ENCODE data around the gene BLACAT1. TPM values are rescaled to one million over a fixed set of nuclear protein-coding genes. Genes with fewer than 3 reads are reported as not detected.

The BLACAT1 gene
- total RNA-seq, result 0.41 TPM

DNA sequence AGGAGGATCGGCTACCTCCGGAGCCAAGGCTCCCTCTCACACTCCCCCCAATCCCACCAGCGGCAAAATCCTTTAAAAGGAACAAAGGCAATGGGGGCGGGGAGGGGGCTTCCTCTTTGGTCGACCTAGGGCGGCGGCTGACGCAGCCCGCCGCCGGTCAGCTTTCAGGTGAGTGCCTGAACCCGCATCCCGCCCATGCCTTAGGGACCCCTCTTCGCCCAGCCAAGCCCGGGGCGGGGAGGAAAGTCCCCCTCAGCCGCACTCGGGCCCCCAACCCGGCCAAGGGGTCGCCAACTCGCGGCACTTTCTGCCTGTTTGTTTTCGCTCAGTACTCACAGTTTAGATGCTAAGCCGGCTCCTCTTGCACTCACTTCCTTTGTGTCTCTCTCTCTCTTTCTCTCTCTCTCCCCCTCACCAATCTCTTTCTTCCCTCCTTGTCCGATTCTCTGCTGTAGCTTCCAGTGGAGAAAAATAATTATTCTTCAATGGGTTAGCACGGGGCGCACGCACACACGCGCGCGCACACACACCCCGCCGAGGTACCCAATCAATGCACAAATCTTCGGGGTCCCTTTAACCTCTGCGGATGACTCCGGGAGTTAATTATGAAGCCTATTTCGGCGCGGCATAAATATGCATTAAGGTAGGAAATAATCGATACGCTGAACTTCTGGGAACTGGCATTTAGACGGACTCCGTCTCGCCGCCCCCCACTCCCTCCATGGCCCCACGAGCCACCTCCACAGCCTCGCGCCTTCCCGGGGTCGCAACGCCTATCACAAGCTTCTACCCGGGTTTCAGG lies at the start of gene BLACAT1:
Gene BLACAT1, minus strand, starts transcription at position 465 of the 802 bp plus-strand sequence.
- FAIRE-seq, result no peak
- no peak for DNase-seq (ENCODE audit: low spot score in 2 of 2)

DNA sequence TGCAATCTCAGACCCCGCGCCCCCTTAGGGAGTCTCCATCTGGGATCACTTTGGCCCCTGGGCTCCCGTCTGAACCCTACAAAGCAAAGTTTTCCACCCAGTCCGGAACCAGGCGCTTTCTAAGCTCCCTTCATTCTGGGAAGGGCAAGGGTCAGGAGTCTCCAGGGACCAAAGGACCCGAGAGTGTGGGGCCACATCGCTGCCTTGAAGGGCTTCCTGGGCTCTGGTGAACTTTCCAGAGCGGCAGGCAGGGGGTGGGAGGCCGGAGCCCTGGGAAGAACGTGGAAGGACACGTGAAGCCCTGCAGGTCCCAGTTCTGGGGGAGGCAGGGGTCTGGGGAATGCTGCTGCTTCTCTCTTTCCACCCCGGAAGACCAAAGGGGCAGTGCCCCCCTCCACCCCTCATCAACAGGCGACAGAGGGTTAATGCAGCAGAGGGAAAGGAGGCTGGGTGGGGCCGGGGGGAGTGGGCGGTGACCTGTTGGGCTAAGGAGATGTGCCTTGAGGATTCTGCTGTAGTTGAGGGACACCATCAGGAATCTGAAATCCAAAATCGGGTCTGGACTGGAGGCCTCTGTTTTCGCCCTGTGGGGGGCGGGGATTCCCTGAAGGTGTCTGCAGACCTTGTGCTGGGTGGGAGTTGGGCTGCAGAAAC lies 49.4 kb upstream of the BLACAT1 start:
- no peak for FAIRE-seq

GRCh38 chr1:205504311-205505075 lies 48.6 kb upstream of the BLACAT1 start, which contains the start of gene CDK18:
CDK18 (plus strand) TSS chr1:205504669; CDS start chr1:205523168, 18,499 bp downstream.
- FAIRE-seq (no peak), DNase-seq (ENCODE audit: low spot score in 2 of 2) (peak; percentile 81 to 83)

More for the DNA sequence above, 49.4 kb upstream of the BLACAT1 start:
- no peak for DNase-seq (ENCODE audit: low spot score in 2 of 2)

DNA sequence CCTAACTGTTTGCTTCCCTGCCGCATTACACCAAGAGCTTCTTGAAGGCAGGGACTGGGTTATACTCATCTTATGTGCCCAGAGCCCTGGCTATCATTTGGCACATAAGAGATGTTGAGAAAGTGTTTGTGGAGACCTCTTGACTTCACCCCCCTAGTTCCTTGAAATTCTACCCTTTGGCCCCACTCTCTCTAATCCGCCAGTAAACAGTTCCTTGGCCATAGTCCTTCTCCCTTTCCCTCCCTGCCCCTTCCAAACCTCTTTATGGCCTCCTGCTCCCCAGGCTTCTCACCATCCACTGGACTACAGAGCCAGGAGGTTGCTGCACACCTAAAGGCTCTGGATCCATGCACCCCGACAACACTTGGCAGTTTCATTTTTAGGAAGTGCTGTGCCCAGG lies 47.1 kb upstream of the BLACAT1 start:
- no peak for DNase-seq (ENCODE audit: low spot score in 2 of 2)
- no peak for FAIRE-seq

- DNase-seq (ENCODE audit: low spot score in 2 of 2) (no peak), FAIRE-seq (no peak)
Observed at GRCh38 chr1:205502111-205502810, 46.4 kb upstream of the BLACAT1 start.

GRCh38 chr1:205500240-205501233 lies 44.7 kb upstream of the BLACAT1 start:
- FAIRE-seq (no peak), DNase-seq (ENCODE audit: low spot score in 2 of 2) (no peak)

- FAIRE-seq, result no peak
Observed at GRCh38 chr1:205499789-205500188, 43.9 kb upstream of the BLACAT1 start.

DNA sequence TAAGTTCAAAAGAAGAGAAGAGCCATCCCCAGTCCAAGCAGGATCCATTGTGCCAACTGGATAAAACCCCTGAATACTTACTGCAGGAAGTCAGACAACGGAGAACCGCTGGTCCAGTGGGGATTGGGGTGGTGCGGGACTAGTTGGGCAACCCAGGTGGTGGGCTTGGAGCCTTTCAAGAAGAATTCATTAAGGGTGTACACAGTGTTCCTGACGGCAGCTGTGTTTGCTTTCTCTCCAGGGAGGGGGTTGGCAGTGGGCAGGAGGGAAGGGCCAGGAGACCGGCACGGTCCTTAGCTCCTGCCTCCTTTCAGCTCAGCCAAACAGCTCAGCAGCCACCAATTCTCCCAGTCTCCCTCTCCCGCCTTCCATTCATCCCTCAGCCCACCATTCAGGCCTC lies 41.5 kb upstream of the BLACAT1 start:
- no peak for DNase-seq (ENCODE audit: low spot score in 2 of 2)
- no peak for FAIRE-seq

More at GRCh38 chr1:205499789-205500188, 43.9 kb upstream of the BLACAT1 start:
- DNase-seq (ENCODE audit: low spot score in 2 of 2), result no peak

GRCh38 chr1:205496661-205497060 lies 40.8 kb upstream of the BLACAT1 start:
- FAIRE-seq, result no peak
- DNase-seq (ENCODE audit: low spot score in 2 of 2), result no peak

DNA sequence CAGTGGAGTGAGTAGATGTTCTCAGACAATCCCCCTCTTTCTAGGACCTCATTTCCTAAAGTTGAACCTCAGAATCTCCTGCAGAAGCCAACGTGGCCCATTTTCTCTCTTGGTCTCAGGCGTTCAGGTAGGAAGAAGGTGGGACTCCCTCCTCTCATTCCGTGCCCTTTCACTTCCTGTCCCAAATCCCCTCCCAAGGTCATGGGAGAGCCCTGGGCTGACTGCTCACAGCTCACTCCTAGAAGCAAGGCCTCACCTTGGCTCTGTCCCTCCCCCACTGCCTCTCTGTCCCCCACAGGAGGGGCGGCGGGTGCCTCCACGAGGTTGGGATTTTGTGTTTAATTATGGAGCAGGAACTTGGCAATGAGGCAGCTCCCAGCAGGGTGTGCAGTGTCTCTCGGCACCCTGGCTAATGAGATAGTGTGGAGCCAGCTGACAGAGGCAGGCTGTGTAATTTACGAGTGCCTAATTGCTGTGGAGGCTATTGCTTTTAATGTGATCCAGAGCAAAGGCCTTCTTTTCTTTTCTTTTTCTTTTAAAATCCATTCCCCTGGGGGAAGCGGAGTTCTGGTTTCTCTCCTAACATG lies 39.5 kb upstream of the BLACAT1 start:
- no peak for FAIRE-seq
- no peak for DNase-seq (ENCODE audit: low spot score in 2 of 2)

GRCh38 chr1:205494115-205494514 lies 38.3 kb upstream of the BLACAT1 start:
- DNase-seq (ENCODE audit: low spot score in 2 of 2), result no peak
- FAIRE-seq, result no peak

DNA sequence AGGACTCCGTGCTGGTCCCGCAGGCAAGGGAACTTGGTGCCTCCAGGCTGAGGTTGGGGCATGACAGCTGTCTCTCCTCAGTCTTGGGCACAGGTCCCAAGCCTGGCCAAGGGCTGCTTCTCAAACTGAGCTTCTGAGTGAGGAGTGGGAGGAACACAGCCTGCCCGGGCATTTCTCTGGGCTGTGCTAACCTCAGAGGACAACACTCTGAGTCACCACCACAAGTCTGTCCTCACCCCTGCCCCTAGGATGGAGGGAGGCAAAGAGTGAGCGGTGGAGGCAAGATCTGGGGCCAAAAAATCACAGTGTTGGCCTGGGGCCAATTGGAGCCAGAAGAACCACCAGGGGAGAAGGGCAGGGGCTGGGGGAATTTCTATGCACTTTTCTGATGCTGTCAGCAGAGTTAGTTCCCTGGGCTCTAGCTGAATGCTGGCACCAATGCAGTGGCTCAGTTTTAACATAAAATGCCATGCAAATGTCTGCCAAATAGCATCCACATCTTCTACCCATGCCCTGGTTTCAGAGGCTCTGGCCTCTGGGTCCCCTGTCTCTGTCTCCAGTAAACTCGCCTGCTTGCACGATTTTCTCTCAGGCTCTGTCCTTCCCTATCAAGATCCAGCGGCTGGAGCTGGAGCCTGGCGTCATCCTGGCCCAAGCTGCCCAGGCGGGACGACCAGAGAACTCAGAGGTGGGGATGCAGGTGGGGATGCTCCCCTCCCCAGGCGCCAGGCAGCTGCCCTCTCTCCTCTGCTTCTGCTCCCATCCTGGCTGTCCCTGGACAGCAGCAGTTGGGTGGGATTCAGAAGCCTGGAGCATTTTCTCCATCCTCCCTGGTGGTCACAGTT lies 37.6 kb upstream of the BLACAT1 start:
- DNase-seq (ENCODE audit: low spot score in 2 of 2), result peak in 1 of 2 donors; percentile 58
- FAIRE-seq, result no peak

DNA sequence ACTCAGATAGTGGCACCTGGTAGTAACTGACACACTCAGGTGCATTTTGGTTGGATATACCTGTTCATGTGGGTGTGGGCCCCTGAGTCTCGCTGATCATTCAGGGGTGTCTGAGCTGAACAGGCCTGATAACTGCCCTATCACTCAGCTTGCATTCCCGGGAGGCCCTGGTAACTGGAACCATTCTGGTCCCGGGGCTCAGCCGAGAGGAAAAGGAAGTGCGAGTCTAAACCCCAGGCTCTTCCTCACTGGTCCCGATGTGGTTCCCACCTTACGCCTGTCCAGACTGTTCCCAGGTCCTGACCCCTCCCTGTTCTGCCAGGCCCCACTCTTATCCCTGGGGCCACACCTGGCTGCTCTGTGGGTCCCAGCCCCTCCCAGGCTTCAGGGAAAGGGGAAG lies 36.9 kb upstream of the BLACAT1 start:
- DNase-seq (ENCODE audit: low spot score in 2 of 2), result no peak
- no peak for FAIRE-seq

DNA sequence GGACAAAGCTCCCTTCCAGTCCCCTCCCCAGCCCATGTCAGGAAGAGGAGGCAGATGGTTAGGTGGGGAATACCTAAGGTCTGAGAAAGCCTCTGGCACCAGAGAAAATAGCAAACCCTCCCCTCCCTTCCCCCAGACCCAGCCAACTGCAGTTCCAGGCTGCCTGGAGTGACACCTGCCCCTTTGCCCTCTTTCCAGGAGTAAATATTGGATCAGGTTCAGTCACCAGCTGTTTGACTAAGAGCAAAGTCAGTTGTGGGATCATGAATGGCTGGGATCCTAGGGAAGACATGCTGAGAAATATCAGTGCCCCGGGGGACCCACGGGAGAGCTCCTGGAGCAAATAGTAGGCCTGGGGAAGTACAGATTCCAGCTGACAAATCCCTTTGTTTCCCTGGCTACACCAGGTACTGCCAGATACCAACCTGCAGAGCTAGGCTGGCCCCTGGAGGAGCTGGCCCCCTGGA lies 36.4 kb upstream of the BLACAT1 start:
- DNase-seq (ENCODE audit: low spot score in 2 of 2) (no peak), FAIRE-seq (no peak)

DNA sequence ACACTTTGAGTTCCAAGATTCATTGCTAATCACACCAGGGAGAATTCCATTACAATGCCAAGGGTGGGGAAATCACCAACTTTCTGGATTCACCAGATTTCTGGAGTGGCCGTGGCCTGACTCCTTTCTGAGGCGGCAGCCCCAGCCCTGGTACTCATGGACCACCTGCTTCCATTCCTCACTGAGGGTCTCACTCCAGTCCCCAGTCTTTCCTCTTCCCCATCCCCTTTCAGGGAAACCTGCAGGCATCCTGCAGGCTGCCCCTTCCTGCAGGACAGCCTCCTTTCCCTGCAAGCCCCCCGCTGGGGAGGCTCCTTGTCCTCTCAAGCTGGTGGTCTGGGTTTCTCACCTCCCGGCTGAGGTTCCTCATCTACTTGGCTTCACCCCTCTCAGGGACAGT lies 35.9 kb upstream of the BLACAT1 start:
- DNase-seq (ENCODE audit: low spot score in 2 of 2) (no peak), FAIRE-seq (no peak)

DNA sequence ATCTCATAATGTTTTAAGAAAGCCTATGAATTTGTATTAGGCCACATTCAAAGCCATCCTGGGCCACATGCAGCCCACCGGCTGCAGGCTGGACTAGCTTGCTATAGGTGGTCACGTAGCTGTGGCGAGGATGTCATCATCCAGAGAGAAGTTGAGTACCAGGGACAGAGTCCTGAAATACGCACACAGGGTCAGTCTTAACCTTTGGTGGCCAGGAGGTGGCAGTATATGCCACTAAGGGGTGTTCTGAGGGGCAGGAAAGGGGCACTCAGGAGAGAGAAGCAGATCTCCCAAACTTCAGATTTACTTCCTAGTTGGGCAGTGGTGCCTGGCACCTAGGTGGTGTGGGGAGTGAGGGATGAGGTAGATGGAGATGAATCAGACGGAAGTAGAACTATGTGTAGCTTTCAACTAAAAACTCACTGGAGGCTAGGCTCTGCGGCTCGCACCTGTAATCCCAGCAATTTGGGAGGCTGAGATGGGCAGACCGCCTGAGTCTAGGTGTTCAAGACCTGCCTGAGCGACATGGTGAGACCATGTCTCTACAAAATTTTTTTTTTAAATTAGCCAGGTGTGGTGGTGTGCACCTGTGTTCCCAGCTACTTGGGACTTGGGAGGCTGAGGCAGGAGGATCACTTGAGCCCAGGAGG lies 32.4 kb upstream of the BLACAT1 start:
- FAIRE-seq (no peak), DNase-seq (ENCODE audit: low spot score in 2 of 2) (peak; percentile 68 to 82)

- DNase-seq (ENCODE audit: low spot score in 2 of 2) (no peak), FAIRE-seq (no peak)
Observed at GRCh38 chr1:205486258-205486657, 30.4 kb upstream of the BLACAT1 start.
